ENCODE data around the gene FAM98A. TPM values are rescaled to one million over a fixed set of nuclear protein-coding genes. Genes with fewer than 3 reads are reported as not detected.

The FAM98A gene
- total RNA-seq = 66.6 TPM
- long read RNA-seq, transcript FAM98A-201 (8 exons, 2,816 nt) = major isoform, 16 of 34 reads
- long read RNA-seq, partial matches to known transcripts = 6 of 34 reads
- long read RNA-seq, other reads (novel, unspliced or antisense) = 8 of 34 reads

GRCh38 chr2:33599175-33599942 is at the start of gene FAM98A:
Gene FAM98A (minus strand): TSS chr2:33599299. CDS start chr2:33599221, 78 bp downstream.
- intact Hi-C loops (cut with DNase I) = no loop called here
- DNase-seq (peak; percentile 100), ATAC-seq (ENCODE audit: poor library complexity) (peak; percentile 98)

DNA sequence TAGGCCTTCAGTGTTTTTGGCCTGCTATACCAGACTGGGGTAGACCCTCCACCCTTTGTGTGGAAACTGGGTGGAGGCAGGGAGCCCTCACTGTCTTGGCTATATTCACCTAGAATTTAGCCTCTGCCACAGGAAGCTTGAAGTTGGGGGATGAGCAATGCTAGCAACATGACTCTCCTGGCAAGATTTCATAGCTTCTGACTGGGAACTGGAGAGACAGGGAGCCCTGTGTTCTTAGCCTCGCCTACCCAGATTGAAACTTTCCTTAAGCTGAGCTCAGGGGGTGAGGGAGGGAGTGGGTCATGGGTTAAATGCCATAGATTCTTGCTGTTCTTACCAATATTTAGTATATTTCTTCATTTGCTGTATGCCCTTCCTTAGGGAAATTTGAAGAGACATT is 46.8 kb upstream of the FAM98A start:
- no peak for DNase-seq
- intact Hi-C loops (cut with DNase I) = no loop called here
- no peak for ATAC-seq (ENCODE audit: poor library complexity)

DNA sequence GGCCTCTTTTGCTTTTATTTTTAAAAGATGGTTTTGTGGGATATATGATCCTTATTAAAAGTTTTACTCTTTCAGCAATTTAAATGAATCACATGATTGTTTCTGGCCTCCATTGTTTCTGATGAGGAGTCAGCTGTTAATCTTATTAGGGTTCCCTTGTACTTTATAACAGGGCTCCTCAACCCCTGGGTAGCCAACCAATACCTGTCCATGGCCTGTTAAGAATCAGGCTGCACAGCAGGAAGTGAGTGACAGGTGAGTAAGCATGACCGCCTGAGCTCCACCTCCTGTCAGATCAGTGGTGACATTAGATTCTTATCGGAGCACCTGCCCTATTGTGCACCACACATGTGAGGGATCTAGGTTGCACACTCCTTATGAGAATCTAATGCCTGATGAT is 45.1 kb upstream of the FAM98A start:
- intact Hi-C loops (cut with DNase I) = no loop called here
- DNase-seq (no peak), ATAC-seq (ENCODE audit: poor library complexity) (no peak)

DNA sequence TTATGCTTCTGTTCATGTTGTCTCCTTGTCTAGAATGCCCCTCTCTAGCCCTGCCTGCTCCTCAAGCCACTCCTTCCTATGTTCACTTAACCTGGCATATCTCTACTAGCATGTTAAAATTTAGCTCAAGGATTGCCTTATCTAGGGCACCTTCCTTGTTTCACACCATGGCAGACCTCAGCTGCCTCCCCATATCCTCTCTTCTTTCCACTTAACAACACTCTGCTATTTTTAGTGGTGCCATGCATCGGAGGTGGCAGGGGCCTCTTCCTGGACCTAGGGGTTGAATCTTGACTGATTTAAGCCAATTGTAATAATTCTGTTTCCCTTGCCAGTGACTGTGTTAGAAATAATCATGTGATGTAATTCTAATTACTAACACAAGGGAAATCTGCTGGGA is 36.9 kb upstream of the FAM98A start:
- DNase-seq = no peak
- ATAC-seq (ENCODE audit: poor library complexity) = no peak
- intact Hi-C loops (cut with DNase I) = no loop called here

- ATAC-seq (ENCODE audit: poor library complexity) (no peak), DNase-seq (no peak)
- intact Hi-C loops (cut with DNase I) = no loop called here
Measured at GRCh38 chr2:33634261-33634910, 35.3 kb upstream of the FAM98A start.

DNA sequence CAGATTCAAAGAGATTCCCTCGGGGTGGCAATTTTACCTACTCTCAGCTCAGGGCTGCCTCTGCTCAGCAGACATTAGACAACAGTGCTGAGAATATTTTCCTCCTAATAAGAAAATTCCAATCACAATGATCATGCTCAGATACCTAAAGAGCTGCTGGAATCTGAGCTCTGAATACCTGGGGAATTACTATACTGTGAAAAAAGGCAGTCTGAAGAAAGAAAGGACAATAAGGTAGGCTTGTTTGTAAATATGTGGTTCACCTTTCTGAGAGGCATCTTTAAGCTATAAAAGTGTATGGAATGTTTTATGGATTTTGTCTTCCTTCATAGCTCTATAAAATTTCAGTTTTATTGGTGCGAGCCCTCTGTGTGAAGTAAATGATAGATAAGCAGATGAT is 34.2 kb upstream of the FAM98A start:
- no peak for DNase-seq
- no peak for ATAC-seq (ENCODE audit: poor library complexity)
- intact Hi-C loops (cut with DNase I) = no loop called here

- intact Hi-C loops (cut with DNase I) = no loop called here
- ATAC-seq (ENCODE audit: poor library complexity) = no peak
- no peak for DNase-seq
Measured at GRCh38 chr2:33632831-33633230, 33.7 kb upstream of the FAM98A start.

- no peak for DNase-seq
- no peak for ATAC-seq (ENCODE audit: poor library complexity)
- intact Hi-C loops (cut with DNase I) = no loop called here
Measured at GRCh38 chr2:33628031-33628827, 29.1 kb upstream of the FAM98A start.

- ATAC-seq (ENCODE audit: poor library complexity) (no peak), DNase-seq (no peak)
- intact Hi-C loops (cut with DNase I) = no loop called here
Measured at GRCh38 chr2:33619028-33619427, 19.9 kb upstream of the FAM98A start.

DNA sequence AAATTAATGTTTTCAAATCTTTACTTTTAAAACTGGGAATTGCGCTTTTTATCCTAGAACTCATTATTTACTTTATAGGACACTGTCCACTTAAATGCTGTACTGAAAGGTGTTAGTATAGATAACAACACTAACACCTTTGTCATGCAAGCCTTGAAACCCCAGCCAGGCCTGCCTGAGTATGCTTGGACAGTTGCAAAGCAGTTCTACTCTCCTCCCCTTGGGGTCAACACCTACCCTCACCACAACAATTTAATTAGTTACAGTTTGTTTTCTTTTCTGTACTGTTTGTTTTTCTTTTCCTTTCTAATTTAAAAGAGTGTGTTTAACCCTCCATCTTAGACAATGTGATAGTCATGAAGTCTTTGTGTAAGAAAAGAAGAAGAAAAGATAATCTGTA is 18.9 kb upstream of the FAM98A start:
- no peak for ATAC-seq (ENCODE audit: poor library complexity)

DNA sequence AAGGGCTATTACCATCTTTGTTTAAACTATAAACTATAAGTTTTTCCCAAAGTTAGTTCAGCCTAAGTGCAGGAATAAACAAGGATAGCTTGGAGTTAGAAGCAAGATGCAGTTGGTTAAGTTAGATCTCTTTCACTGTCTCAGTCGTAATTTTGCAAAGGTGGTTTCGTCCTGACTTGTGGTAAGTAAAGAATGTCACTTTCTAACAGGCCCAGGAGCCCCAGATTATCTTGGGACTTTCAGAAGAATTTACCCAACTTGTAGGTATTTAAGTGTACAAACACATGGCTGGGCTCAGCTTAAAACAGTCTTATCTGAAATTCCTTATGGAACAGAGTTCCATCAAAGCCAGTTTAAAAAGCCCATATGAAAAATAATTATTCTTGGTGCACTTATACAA is 18.3 kb upstream of the FAM98A start:
- ATAC-seq (ENCODE audit: poor library complexity) (no peak), DNase-seq (no peak)
- intact Hi-C loops (cut with DNase I) = no loop called here

More for the DNA sequence above, 18.9 kb upstream of the FAM98A start:
- intact Hi-C loops (cut with DNase I) = no loop called here
- DNase-seq = no peak

GRCh38 chr2:33616873-33617272 is 17.8 kb upstream of the FAM98A start:
- ATAC-seq (ENCODE audit: poor library complexity) (no peak), DNase-seq (no peak)
- intact Hi-C loops (cut with DNase I) = no loop called here

DNA sequence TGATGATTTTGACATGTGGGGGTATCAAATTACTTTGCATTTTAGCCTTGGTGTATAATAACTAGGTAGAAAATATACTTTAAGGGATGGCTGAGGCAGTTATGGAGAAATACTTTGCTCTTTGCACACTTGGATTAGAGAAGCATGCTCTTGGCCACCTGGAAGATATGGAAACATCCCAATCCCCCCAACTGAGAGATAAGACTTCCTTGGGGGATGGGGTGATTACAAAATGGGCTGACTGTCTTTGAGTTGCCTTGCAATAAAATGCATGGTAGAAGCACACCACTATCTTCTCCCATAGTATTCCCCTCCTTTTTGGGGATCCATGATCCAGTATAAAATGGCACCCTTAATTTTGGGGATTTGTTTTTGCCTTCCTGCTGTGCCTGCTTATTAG is 15.1 kb upstream of the FAM98A start:
- ATAC-seq (ENCODE audit: poor library complexity) = no peak
- DNase-seq = no peak
- intact Hi-C loops (cut with DNase I) = no loop called here

DNA sequence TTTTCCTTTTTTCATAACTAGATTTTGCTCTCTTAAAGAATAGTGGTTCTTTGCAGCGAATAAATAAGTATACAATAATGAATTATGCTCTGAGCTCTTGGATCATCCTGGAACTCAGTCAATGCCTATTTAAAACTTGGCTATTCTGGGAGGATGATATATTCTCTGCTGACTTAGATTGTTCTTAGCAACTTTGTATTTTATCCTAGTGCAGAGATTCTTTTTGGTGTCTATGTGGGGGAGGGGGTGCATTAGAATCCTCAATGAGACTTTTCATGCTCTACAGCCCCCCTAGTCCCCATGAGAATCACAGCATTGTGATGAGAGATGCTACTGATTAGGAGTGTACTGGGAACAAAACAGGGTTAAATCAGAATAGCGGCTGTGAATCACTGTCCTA is 8.8 kb upstream of the FAM98A start:
- intact Hi-C loops (cut with DNase I) = no loop called here
- ATAC-seq (ENCODE audit: poor library complexity) = peak; percentile 69
- no peak for DNase-seq

DNA sequence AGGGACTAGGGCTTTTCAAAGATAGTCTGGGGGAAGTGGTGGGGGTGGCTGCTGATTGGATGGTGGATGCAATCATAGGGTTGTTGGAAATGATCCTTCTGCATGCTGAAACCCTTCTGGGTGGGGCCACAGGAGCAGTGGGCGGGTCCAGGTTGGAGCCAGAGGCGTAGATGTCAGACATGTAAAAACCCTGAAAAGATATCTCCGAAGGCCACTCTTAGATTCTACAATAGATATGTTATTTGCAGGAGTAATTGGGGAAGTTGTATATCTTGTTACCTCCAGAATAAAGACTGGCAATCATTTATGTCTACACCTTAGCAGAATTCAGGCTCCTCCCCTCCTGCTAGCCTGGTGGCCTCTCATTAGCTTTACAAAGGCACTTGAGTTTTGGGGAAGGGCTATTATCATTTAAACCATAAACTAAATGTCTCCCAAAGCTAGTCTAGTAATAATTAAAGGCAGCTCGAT is 8.2 kb upstream of the FAM98A start:
- DNase-seq = no peak
- intact Hi-C loops (cut with DNase I) = no loop called here
- no peak for ATAC-seq (ENCODE audit: poor library complexity)

GRCh38 chr2:33606622-33607021 is 7.5 kb upstream of the FAM98A start:
- intact Hi-C loops (cut with DNase I) = no loop called here
- no peak for ATAC-seq (ENCODE audit: poor library complexity)
- no peak for DNase-seq

DNA sequence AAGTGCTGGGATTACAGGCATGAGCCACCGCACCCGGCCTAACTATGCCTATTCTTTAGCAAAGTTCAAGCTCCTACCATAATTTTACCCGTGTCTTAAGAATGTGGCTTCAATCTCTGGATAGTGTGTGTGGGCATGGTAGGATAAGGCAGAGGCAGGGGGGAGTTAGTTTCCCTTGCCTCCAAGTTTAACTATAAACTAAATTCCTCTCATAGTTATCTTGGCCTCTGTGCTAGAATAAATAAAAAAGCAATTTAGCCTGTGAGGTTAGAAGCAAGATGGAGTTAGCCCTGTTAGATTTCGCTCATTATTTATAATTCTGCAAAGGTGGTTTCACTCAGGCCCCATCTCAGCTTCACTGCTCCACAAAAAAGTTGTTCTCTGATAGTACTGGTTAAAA is 7.0 kb upstream of the FAM98A start:
- DNase-seq (no peak), ATAC-seq (ENCODE audit: poor library complexity) (no peak)
- intact Hi-C loops (cut with DNase I) = no loop called here

DNA sequence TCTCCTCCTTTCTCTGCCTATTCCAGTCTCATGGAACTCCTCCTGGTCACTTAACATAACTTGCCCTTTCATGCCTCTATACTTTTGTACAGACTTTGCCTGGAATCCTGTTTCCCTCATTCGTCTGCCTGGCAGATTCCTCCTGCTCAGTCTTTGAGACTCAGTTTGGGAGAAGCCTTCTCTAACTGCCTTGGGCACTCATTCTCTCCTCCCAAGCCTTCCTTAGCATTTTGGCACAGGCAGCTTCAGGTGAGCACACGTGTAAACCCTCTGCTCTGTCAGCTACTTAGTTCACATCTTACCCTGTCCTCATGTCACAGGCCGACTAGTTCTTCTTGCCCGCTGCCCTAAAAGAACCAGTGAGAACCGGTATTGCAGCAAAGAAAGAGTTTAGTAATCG is 6.0 kb upstream of the FAM98A start:
- DNase-seq = no peak
- intact Hi-C loops (cut with DNase I) = no loop called here
- ATAC-seq (ENCODE audit: poor library complexity) = no peak

DNA sequence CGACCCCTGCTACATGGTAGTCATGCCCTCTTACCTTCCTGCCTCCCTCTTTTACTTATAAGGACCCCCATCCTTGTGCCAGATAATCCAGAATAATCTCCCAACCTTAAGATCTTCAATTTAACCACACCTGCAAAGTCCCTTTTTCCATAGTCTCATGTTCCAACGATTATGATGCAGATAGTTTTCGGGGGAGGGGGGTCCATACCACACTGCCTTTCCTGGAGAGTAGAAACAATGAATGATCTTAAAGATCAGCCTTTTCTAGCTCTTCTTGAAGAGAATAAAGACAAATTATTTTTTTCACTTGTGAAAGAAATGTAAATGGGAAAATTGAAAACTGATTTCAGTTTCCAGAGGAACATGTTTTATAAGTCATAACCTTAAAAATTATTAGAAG is 4.3 kb upstream of the FAM98A start:
- DNase-seq (no peak), ATAC-seq (ENCODE audit: poor library complexity) (no peak)
- intact Hi-C loops (cut with DNase I) = no loop called here

Data from Right ventricle myocardium superior (tissue), 1 donor.